Tibial nerve (tissue), 4 donors: Measurements from ENCODE around the gene SOCS4. TPM values are rescaled to one million over a fixed set of nuclear protein-coding genes. Genes with fewer than 3 reads are reported as not detected.
A peak's percentile ranks its signal among the peaks of the same experiment; 100 is the strongest.

Source experiments
- DNase-seq, 2 donors: peaks; one replicate each; pipeline ENCODE4 v3.0.0-alpha.2; 2019; ENCODE audit warnings: low spot score in 2 of 2
- H3K27ac ChIP-seq, 4 donors: fragments of 200-600 bp; sonication (generic) in 3 of 4; one replicate each; pipeline ENCODE4 v1.5.1; 2017 to 2019; ENCODE audit warnings: mild to moderate bottlenecking in 1 of 4
- H3K27me3 ChIP-seq, 2 donors: fragments of 200-600 bp; sonication (generic) in 1 of 2; one replicate each; pipeline versions ENCODE4 v1.5.1 to v1.6.0; 2017 to 2019
- H3K36me3 ChIP-seq, 3 donors: fragments of 200-600 bp; sonication (generic); one replicate each; pipeline ENCODE4 v1.5.1; 2018 to 2019
- H3K4me1 ChIP-seq, 4 donors: fragments of 200-600 bp; sonication (generic) in 3 of 4; one replicate each; pipeline ENCODE4 v1.5.1; 2017 to 2019
- H3K4me3 ChIP-seq, 4 donors: fragments of 200-600 bp; sonication (generic) in 3 of 4; one replicate each; pipeline ENCODE4 v1.5.1; 2017 to 2019; ENCODE audit warnings: mild to moderate bottlenecking in 1 of 4, moderate library complexity in 1 of 4
- H3K9me3 ChIP-seq, 4 donors: fragments of 200-600 bp; sonication (generic) in 3 of 4; one replicate each; pipeline ENCODE4 v1.5.1; 2017 to 2019
- CTCF ChIP-seq, 5 experiments: fragments of 200-600 bp in 3 of 5; fragments of 450-650 bp in 2 of 5; sonication (generic) in 3 of 5; IDR thresholded peaks; one replicate each; pipeline ENCODE4 v1.5.1; 2016 to 2019; ENCODE audit warnings: antibody characterized with exemption in 5 of 5, mild to moderate bottlenecking in 3 of 5, moderate library complexity in 2 of 5
- EP300 ChIP-seq, 2 donors: sonication (generic); formaldehyde crosslinking; IDR thresholded peaks; one replicate each; pipeline ENCODE4 v1.6.1; 2017; ENCODE audit warnings: antibody characterized with exemption in 2 of 2, mild to moderate bottlenecking in 1 of 2
- POLR2A ChIP-seq, 2 donors: fragments of 450-650 bp; IDR thresholded peaks; one replicate each; pipeline ENCODE4 v1.6.1; 2017; ENCODE audit warnings: antibody characterized with exemption in 2 of 2, mild to moderate bottlenecking in 2 of 2, moderate library complexity in 2 of 2
- WGBS, 2 donors: methylation state at CpG; one replicate each; pipeline ENCODE4 v1.1.5; 2018; 5-methylcytosine and 5-hydroxymethylcytosine counted together
- total RNA-seq, 4 donors: library from RNA; depleted of rRNA; stranded (reverse); fragments of >200 nt; gene quantifications; one replicate each; pipeline ENCODE4 v1.1.0, GENCODE V29; 2016

The SOCS4 gene
- total RNA-seq, 4 donors from 2014 or later: 13.3 to 28.8 (median 19.1) TPM

- Histone ChIP-seq H3K4me3 (no peak overlapping the region), H3K9me3 (no peaks in the 10 kb centered on the region), H3K4me1 (peaks cover 0 to 66% (median 39%) of the 10 kb centered on the region in 4 donors), H3K27me3 (no peaks in the 10 kb centered on the region), H3K27ac (peak overlapping the region in 3 of 4 donors; percentile 62 to 99 (median 96)), H3K36me3 (no peaks in the 10 kb centered on the region)
- WGBS, 2 donors: 81 to 86% methylated on average over 1 of the region's 1 CpG
- DNase-seq: no peak
- no peak for TF ChIP-seq POLR2A (IDR thresholded peaks at IDR 0.05)
- no peak for TF ChIP-seq EP300 (IDR thresholded peaks at IDR 0.05)
- no peak for TF ChIP-seq CTCF (IDR thresholded peaks at IDR 0.05)
These were observed 71.5 kb downstream of the SOCS4 start for GRCh38 chr14:55098561-55098898.

Other genes with a start within 250 kb of the SOCS4 start
- 10 to 100 TPM in 1 of 4 donors, 1 to 10 TPM in 3; 6.9 to 13.2 (median 8.1) TPM for gene GCH1, start 124.4 kb upstream of the SOCS4 start, total RNA-seq
- gene WDHD1, start 137 bp upstream of the SOCS4 start, total RNA-seq: 1 to 10 TPM; 1.2 to 3.1 (median 1.9) TPM
- 10 to 100 TPM; 25.3 to 54.0 (median 41.9) TPM for gene MAPK1IP1L, start 24.4 kb downstream of the SOCS4 start, total RNA-seq
- 100 to 1,000 TPM; 246 to 526 (median 339) TPM for gene LGALS3, start 102.0 kb downstream of the SOCS4 start, total RNA-seq
- gene DLGAP5, start 164.3 kb downstream of the SOCS4 start, total RNA-seq: under 1 TPM in 2 of 4 donors, not detected in 2; 0.30 to 0.44 TPM
- 10 to 100 TPM; 23.9 to 40.8 (median 32.6) TPM for gene FBXO34, start 244.2 kb downstream of the SOCS4 start, total RNA-seq